ENCODE data around the gene SUCLG2. TPM values are rescaled to one million over a fixed set of nuclear protein-coding genes. Genes with fewer than 3 reads are reported as not detected.

Gene SUCLG2
- polyA plus RNA-seq (2012; ENCODE audit: low read depth, missing spikeins), result 34.4 TPM

GRCh38 chr3:67654099-67654843 lies at the start of gene SUCLG2:
TSS of gene SUCLG2 (minus strand) at chr3:67654612. CDS start at chr3:67654586, 26 bp downstream.
- FAIRE-seq (peak; percentile 78), DNase-seq (ENCODE audit: insufficient read length, low spot score) (peak; percentile 42)
- TF ChIP-seq SPI1 (IDR thresholded peaks at IDR 0.05; ENCODE audit: low read depth, low read length), result no peak
- peak; percentile 84 for TF ChIP-seq POLR2A (IDR thresholded peaks at IDR 0.05; ENCODE audit: low read depth, low read length)
- TF ChIP-seq TAF1 (IDR thresholded peaks at IDR 0.05; ENCODE audit: low read depth, low read length), result peak; percentile 89
- peak; percentile 62; the same call in 1 of the 2 replicates for TF ChIP-seq POU2F2 (IDR thresholded peaks at IDR 0.05; ENCODE audit: low read depth, low read length)
- 0 out of 2 replicates have a peak, but pooled peaks have one; percentile 64 for TF ChIP-seq POLR2AphosphoS5 (IDR thresholded peaks at IDR 0.05; ENCODE audit: low read depth, low read length)
- peak; percentile 7 for TF ChIP-seq PAX5 (IDR thresholded peaks at IDR 0.05; ENCODE audit: insufficient read depth, low read length, severe bottlenecking)

- TF ChIP-seq POLR2A (IDR thresholded peaks at IDR 0.05; ENCODE audit: low read depth, low read length), result no peak
- TF ChIP-seq TAF1 (IDR thresholded peaks at IDR 0.05; ENCODE audit: low read depth, low read length), result no peak
- DNase-seq (ENCODE audit: insufficient read length, low spot score), result no peak
Observed at GRCh38 chr3:67700596-67700995, 46.2 kb upstream of the SUCLG2 start.

GRCh38 chr3:67699882-67700281 lies 45.5 kb upstream of the SUCLG2 start:
- FAIRE-seq (no peak), DNase-seq (ENCODE audit: insufficient read length, low spot score) (no peak)
- TF ChIP-seq SPI1 (IDR thresholded peaks at IDR 0.05; ENCODE audit: low read depth, low read length) (no peak), POLR2A (IDR thresholded peaks at IDR 0.05; ENCODE audit: low read depth, low read length) (no peak), POLR2AphosphoS5 (IDR thresholded peaks at IDR 0.05; ENCODE audit: low read depth, low read length) (no peak), POU2F2 (IDR thresholded peaks at IDR 0.05; ENCODE audit: low read depth, low read length) (no peak), PAX5 (IDR thresholded peaks at IDR 0.05; ENCODE audit: insufficient read depth, low read length, severe bottlenecking) (no peak), TAF1 (IDR thresholded peaks at IDR 0.05; ENCODE audit: low read depth, low read length) (no peak)

More at GRCh38 chr3:67700596-67700995, 46.2 kb upstream of the SUCLG2 start:
- FAIRE-seq, result no peak

GRCh38 chr3:67692621-67693020 lies 38.2 kb upstream of the SUCLG2 start:
- no peak for DNase-seq (ENCODE audit: insufficient read length, low spot score)
- TF ChIP-seq POU2F2 (IDR thresholded peaks at IDR 0.05; ENCODE audit: low read depth, low read length) (no peak), POLR2A (IDR thresholded peaks at IDR 0.05; ENCODE audit: low read depth, low read length) (no peak), POLR2AphosphoS5 (IDR thresholded peaks at IDR 0.05; ENCODE audit: low read depth, low read length) (no peak), TAF1 (IDR thresholded peaks at IDR 0.05; ENCODE audit: low read depth, low read length) (no peak), PAX5 (IDR thresholded peaks at IDR 0.05; ENCODE audit: insufficient read depth, low read length, severe bottlenecking) (no peak), SPI1 (IDR thresholded peaks at IDR 0.05; ENCODE audit: low read depth, low read length) (no peak)
- no peak for FAIRE-seq

GRCh38 chr3:67691926-67692325 lies 37.5 kb upstream of the SUCLG2 start:
- no peak for TF ChIP-seq PAX5 (IDR thresholded peaks at IDR 0.05; ENCODE audit: insufficient read depth, low read length, severe bottlenecking)
- no peak for TF ChIP-seq TAF1 (IDR thresholded peaks at IDR 0.05; ENCODE audit: low read depth, low read length)
- no peak for TF ChIP-seq POLR2AphosphoS5 (IDR thresholded peaks at IDR 0.05; ENCODE audit: low read depth, low read length)
- TF ChIP-seq SPI1 (IDR thresholded peaks at IDR 0.05; ENCODE audit: low read depth, low read length), result no peak
- no peak for TF ChIP-seq POU2F2 (IDR thresholded peaks at IDR 0.05; ENCODE audit: low read depth, low read length)
- TF ChIP-seq POLR2A (IDR thresholded peaks at IDR 0.05; ENCODE audit: low read depth, low read length), result no peak
- FAIRE-seq, result no peak

GRCh38 chr3:67691207-67691606 lies 36.8 kb upstream of the SUCLG2 start:
- no peak for FAIRE-seq
- DNase-seq (ENCODE audit: insufficient read length, low spot score), result no peak
- TF ChIP-seq SPI1 (IDR thresholded peaks at IDR 0.05; ENCODE audit: low read depth, low read length) (peak; percentile 74), PAX5 (IDR thresholded peaks at IDR 0.05; ENCODE audit: insufficient read depth, low read length, severe bottlenecking) (no peak)

More at GRCh38 chr3:67691926-67692325, 37.5 kb upstream of the SUCLG2 start:
- DNase-seq (ENCODE audit: insufficient read length, low spot score), result no peak

- FAIRE-seq (no peak), DNase-seq (ENCODE audit: insufficient read length, low spot score) (no peak)
- TF ChIP-seq POLR2A (IDR thresholded peaks at IDR 0.05; ENCODE audit: low read depth, low read length) (no peak), TAF1 (IDR thresholded peaks at IDR 0.05; ENCODE audit: low read depth, low read length) (no peak), SPI1 (IDR thresholded peaks at IDR 0.05; ENCODE audit: low read depth, low read length) (no peak)
Observed at GRCh38 chr3:67689806-67690205, 35.4 kb upstream of the SUCLG2 start.

- no peak for FAIRE-seq
- no peak for TF ChIP-seq SPI1 (IDR thresholded peaks at IDR 0.05; ENCODE audit: low read depth, low read length)
- TF ChIP-seq POLR2AphosphoS5 (IDR thresholded peaks at IDR 0.05; ENCODE audit: low read depth, low read length), result no peak
- no peak for TF ChIP-seq PAX5 (IDR thresholded peaks at IDR 0.05; ENCODE audit: insufficient read depth, low read length, severe bottlenecking)
- no peak for TF ChIP-seq POU2F2 (IDR thresholded peaks at IDR 0.05; ENCODE audit: low read depth, low read length)
- no peak for TF ChIP-seq POLR2A (IDR thresholded peaks at IDR 0.05; ENCODE audit: low read depth, low read length)
- TF ChIP-seq TAF1 (IDR thresholded peaks at IDR 0.05; ENCODE audit: low read depth, low read length), result no peak
- DNase-seq (ENCODE audit: insufficient read length, low spot score), result no peak
Observed at GRCh38 chr3:67688231-67688630, 33.8 kb upstream of the SUCLG2 start.

GRCh38 chr3:67686069-67686468 lies 31.7 kb upstream of the SUCLG2 start:
- FAIRE-seq (peak; percentile 38), DNase-seq (ENCODE audit: insufficient read length, low spot score) (no peak)
- no peak for TF ChIP-seq POU2F2 (IDR thresholded peaks at IDR 0.05; ENCODE audit: low read depth, low read length)
- no peak for TF ChIP-seq POLR2A (IDR thresholded peaks at IDR 0.05; ENCODE audit: low read depth, low read length)
- TF ChIP-seq SPI1 (IDR thresholded peaks at IDR 0.05; ENCODE audit: low read depth, low read length), result no peak
- TF ChIP-seq POLR2AphosphoS5 (IDR thresholded peaks at IDR 0.05; ENCODE audit: low read depth, low read length), result no peak
- TF ChIP-seq TAF1 (IDR thresholded peaks at IDR 0.05; ENCODE audit: low read depth, low read length), result no peak
- no peak for TF ChIP-seq PAX5 (IDR thresholded peaks at IDR 0.05; ENCODE audit: insufficient read depth, low read length, severe bottlenecking)

GRCh38 chr3:67685499-67685898 lies 31.1 kb upstream of the SUCLG2 start:
- peak; percentile 9 for DNase-seq (ENCODE audit: insufficient read length, low spot score)
- FAIRE-seq, result peak; percentile 78
- TF ChIP-seq SPI1 (IDR thresholded peaks at IDR 0.05; ENCODE audit: low read depth, low read length) (peak; percentile 85), POLR2A (IDR thresholded peaks at IDR 0.05; ENCODE audit: low read depth, low read length) (no peak), POLR2AphosphoS5 (IDR thresholded peaks at IDR 0.05; ENCODE audit: low read depth, low read length) (no peak)

Data from GM12891 (cell line).